Neural cell (in vitro differentiated cells): ENCODE measurements around the gene CCDC150. TPM values are rescaled to one million over a fixed set of nuclear protein-coding genes. Genes with fewer than 3 reads are reported as not detected.

Source experiments
- H2AFZ ChIP-seq: fragments of 200-600, 300-800 bp; sonication (generic), shearing (Covaris generic); 2 replicates; pipeline ENCODE4 v1.6.0; 2014; ENCODE audit warnings: low read depth, mild to moderate bottlenecking, antibody characterized with exemption, low read length, moderate library complexity
- H3F3A ChIP-seq: fragments of 200-600 bp; shearing (Covaris generic); 2 replicates; pipeline ENCODE4 v1.6.1; 2016; ENCODE audit warnings: mild to moderate bottlenecking, moderate library complexity, mixed read lengths, antibody characterized with exemption, low read length; ENCODE audit not compliant: insufficient read depth, poor library complexity, severe bottlenecking
- H3K27ac ChIP-seq: fragments of 200-600, 300-800 bp; sonication (generic), shearing (Covaris generic); 2 replicates; pipeline ENCODE4 v1.5.1; 2014; ENCODE audit warnings: mild to moderate bottlenecking, low read length, moderate library complexity
- H3K27me3 ChIP-seq: fragments of 300-800, 200-600 bp; sonication (generic), shearing (Covaris generic); 2 replicates; pipeline ENCODE4 v1.6.0; 2014; ENCODE audit warnings: mild to moderate bottlenecking, low read depth, low read length, moderate library complexity; ENCODE audit not compliant: insufficient read depth
- H3K36me3 ChIP-seq: fragments of 300-800, 200-600 bp; sonication (generic), shearing (Covaris generic); 2 replicates; pipeline ENCODE4 v1.5.1; 2014; ENCODE audit warnings: mild to moderate bottlenecking, antibody characterized with exemption, low read length, moderate library complexity; ENCODE audit not compliant: insufficient read depth
- H3K4me2 ChIP-seq: fragments of 300-800, 200-600 bp; sonication (generic), shearing (Covaris generic); 2 replicates; pipeline ENCODE4 v1.6.0; 2014; ENCODE audit warnings: mild to moderate bottlenecking, low read length
- H3K4me3 ChIP-seq: fragments of 300-800, 200-600 bp; sonication (generic), shearing (Covaris generic); 2 replicates; pipeline ENCODE4 v1.5.1; 2014; ENCODE audit warnings: mild to moderate bottlenecking, low read length, moderate library complexity
- H3K79me2 ChIP-seq: fragments of 200-600 bp; shearing (Covaris generic); replicated peaks from 2 replicates; pipeline ENCODE4 v1.6.0; 2014; ENCODE audit warnings: mild to moderate bottlenecking, low read length, moderate library complexity; ENCODE audit not compliant: insufficient read depth
- H3K9ac ChIP-seq: fragments of 300-800, 200-600 bp; sonication (generic), shearing (Covaris generic); 2 replicates; pipeline ENCODE4 v1.6.1; 2016; ENCODE audit warnings: mild to moderate bottlenecking, low read length, mixed read lengths
- H3K9me2 ChIP-seq: fragments of 200-600 bp; shearing (Covaris generic); 2 replicates; pipeline ENCODE4 v1.6.1; 2016; ENCODE audit warnings: mild to moderate bottlenecking, low read length, mixed read lengths; ENCODE audit not compliant: insufficient read depth
- H3K9me3 ChIP-seq: fragments of 200-600, 300-800 bp; sonication (generic), shearing (Covaris generic); 2 replicates; pipeline ENCODE4 v1.6.1; 2016; ENCODE audit warnings: mild to moderate bottlenecking, mixed run types, low read length, moderate library complexity, mixed read lengths
- H4K20me1 ChIP-seq: fragments of 200-600 bp; shearing (Covaris generic); 2 replicates; pipeline ENCODE4 v1.6.1; 2016; ENCODE audit warnings: mild to moderate bottlenecking, mixed run types; ENCODE audit not compliant: insufficient read depth
- EP300 ChIP-seq: fragments of 450-650 bp; conservative IDR thresholded peaks from 2 replicates; pipeline ENCODE4 v1.6.1; 2014; ENCODE audit warnings: antibody characterized with exemption, mild to moderate bottlenecking, moderate library complexity; ENCODE audit not compliant: poor library complexity, severe bottlenecking
- EZH2 ChIP-seq: fragments of 200-600, 300-800 bp; shearing (Covaris generic), sonication (generic); IDR thresholded peaks from 2 replicates; pipeline ENCODE4 v1.6.1; 2014; ENCODE audit warnings: antibody characterized with exemption, low read length, borderline replicate concordance, mild to moderate bottlenecking; ENCODE audit not compliant: insufficient read depth, poor library complexity, severe bottlenecking
- MXI1 ChIP-seq: fragments of 450-650 bp; conservative IDR thresholded peaks from 2 replicates; pipeline ENCODE4 v1.6.1; 2014; ENCODE audit warnings: antibody characterized with exemption, mild to moderate bottlenecking; ENCODE audit not compliant: poor library complexity, severe bottlenecking
- POLR2AphosphoS5 ChIP-seq: IDR thresholded peaks from 2 replicates; pipeline ENCODE4 v1.6.1; 2012
- RAD21 ChIP-seq: fragments of 450-650 bp; conservative IDR thresholded peaks from 2 replicates; pipeline ENCODE4 v1.6.1; 2014; ENCODE audit warnings: antibody characterized with exemption, mild to moderate bottlenecking, moderate library complexity
- REST ChIP-seq: IDR thresholded peaks from 2 replicates; pipeline ENCODE4 v1.6.1; 2012; ENCODE audit warnings: borderline replicate concordance
- SMC3 ChIP-seq: fragments of 450-650 bp; conservative IDR thresholded peaks from 2 replicates; pipeline ENCODE4 v1.6.1; 2014; ENCODE audit warnings: antibody characterized with exemption, mild to moderate bottlenecking, moderate library complexity; ENCODE audit not compliant: poor library complexity
- TAF1 ChIP-seq: IDR thresholded peaks from 2 replicates; pipeline ENCODE4 v1.6.1; 2012; ENCODE audit warnings: low read depth
- polyA plus RNA-seq: library from polyadenylated mRNA; depleted of rRNA; stranded (reverse); fragments of >200 nt; gene quantifications from 2 replicates; pipeline ENCODE4 v1.2.3, GENCODE V29; 2014
- TF ChIP-seq, protein P1 (sequence below): fragments of 450-650 bp; IDR thresholded peaks from 2 replicates; pipeline ENCODE4 v1.5.1; 2014; ENCODE audit warnings: antibody characterized with exemption, mild to moderate bottlenecking, moderate library complexity; ENCODE audit not compliant: poor library complexity, severe bottlenecking

The CCDC150 gene
- polyA plus RNA-seq, 1 donor from 2014 or later: 0.57 TPM

DNA sequence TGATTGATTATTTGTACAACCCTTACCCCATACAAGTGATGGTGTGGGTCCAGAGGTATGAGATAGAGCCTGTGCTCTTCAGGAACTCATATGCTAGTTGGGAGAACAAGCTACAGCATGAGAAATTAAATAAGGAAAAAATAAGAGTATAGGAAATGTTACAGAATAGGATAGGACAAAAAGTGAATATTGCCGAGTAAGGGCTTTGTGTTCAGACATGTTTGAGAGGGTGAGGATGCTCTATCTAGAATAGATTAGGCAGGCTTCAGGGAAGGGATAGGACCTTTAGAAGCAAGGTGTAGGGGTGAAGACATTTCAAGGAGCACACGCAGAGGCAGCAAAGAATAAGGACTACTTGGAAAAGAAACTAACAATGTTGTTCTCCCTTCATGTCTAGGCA, 17.8 kb downstream of the CCDC150 start:
- Histone ChIP-seq H4K20me1 (no peaks in the 10 kb centered on the region), H3K9ac (no peak overlapping the region), H2AFZ (no peak overlapping the region), H3K27me3 (no peaks in the 10 kb centered on the region), H3K4me3 (no peak overlapping the region), H3K36me3 (no peaks in the 10 kb centered on the region), H3K27ac (no peak overlapping the region), H3K9me3 (peaks cover 8% of the 10 kb centered on the region), H3K79me2 (no peaks in the 10 kb centered on the region), H3K9me2 (no peaks in the 10 kb centered on the region), H3K4me2 (no peak overlapping the region), H3F3A (no peaks in the 10 kb centered on the region)
- TF ChIP-seq REST (no peak), EZH2 (no peak), SMC3 (no peak), POLR2AphosphoS5 (no peak), TAF1 (no peak), MXI1 (no peak), RAD21 (no peak), EP300 (no peak)
- TF ChIP-seq, protein P1, sequence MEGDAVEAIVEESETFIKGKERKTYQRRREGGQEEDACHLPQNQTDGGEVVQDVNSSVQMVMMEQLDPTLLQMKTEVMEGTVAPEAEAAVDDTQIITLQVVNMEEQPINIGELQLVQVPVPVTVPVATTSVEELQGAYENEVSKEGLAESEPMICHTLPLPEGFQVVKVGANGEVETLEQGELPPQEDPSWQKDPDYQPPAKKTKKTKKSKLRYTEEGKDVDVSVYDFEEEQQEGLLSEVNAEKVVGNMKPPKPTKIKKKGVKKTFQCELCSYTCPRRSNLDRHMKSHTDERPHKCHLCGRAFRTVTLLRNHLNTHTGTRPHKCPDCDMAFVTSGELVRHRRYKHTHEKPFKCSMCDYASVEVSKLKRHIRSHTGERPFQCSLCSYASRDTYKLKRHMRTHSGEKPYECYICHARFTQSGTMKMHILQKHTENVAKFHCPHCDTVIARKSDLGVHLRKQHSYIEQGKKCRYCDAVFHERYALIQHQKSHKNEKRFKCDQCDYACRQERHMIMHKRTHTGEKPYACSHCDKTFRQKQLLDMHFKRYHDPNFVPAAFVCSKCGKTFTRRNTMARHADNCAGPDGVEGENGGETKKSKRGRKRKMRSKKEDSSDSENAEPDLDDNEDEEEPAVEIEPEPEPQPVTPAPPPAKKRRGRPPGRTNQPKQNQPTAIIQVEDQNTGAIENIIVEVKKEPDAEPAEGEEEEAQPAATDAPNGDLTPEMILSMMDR: no peak

DNA sequence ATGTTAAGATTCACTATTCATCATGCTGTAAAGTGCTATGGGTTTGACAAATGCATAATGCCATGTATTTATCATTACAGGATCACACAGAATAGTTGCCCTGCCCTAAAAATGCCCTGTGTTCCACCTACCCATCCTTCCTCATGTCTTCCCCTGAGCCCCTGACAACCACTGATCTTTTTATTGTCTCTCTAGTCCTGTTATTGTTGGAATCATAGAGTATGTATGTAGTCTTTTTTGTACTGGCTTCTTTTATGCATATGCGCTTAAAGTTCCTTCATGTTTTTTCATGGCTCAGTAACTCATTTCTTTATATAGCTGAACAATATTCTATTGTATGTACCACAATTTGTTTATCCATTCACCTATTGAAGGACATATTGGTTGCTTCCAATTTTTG, 20.3 kb downstream of the CCDC150 start:
- H3K27me3 ChIP-seq: no peaks in the 10 kb centered on the region
- H4K20me1 ChIP-seq: no peaks in the 10 kb centered on the region
- H3K27ac ChIP-seq: no peak overlapping the region
- no peaks in the 10 kb centered on the region for H3K9me3 ChIP-seq
- TF ChIP-seq EP300 (no peak), SMC3 (no peak), EZH2 (no peak), MXI1 (no peak)
- TF ChIP-seq, protein P1: no peak
- no peak overlapping the region for H3K9ac ChIP-seq
- no peak overlapping the region for H3K4me2 ChIP-seq
- H3K36me3 ChIP-seq: no peaks in the 10 kb centered on the region
- no peak overlapping the region for H2AFZ ChIP-seq
- H3F3A ChIP-seq: no peaks in the 10 kb centered on the region
- no peaks in the 10 kb centered on the region for H3K9me2 ChIP-seq
- no peaks in the 10 kb centered on the region for H3K79me2 ChIP-seq
- H3K4me3 ChIP-seq: no peak overlapping the region
